HepG2 (cell line): ENCODE measurements around the gene ACSS1.

Source experiments
- ELF4 ChIP-seq: sonication (generic); formaldehyde crosslinking; IDR thresholded peaks from 2 replicates; pipeline ENCODE4 v1.5.0; 2020; ENCODE audit warnings: missing genetic modification reagents, mild to moderate bottlenecking, moderate library complexity, borderline replicate concordance
- EZH2 ChIP-seq: conservative IDR thresholded peaks from 2 replicates; pipeline ENCODE4 v1.6.1; 2012; ENCODE audit warnings: mild to moderate bottlenecking, low read depth, low read length, moderate library complexity
- HCFC1 ChIP-seq: fragments of 150-350 bp; IDR thresholded peaks from 2 replicates; pipeline ENCODE4 v1.6.1; 2014; ENCODE audit warnings: low read depth, low read length
- NFE2L1 ChIP-seq: sonication (generic); formaldehyde crosslinking; IDR thresholded peaks from 2 replicates; pipeline ENCODE4 v1.4.0; 2020; ENCODE audit warnings: missing genetic modification reagents, mild to moderate bottlenecking, borderline replicate concordance
- RAD21 ChIP-seq: fragments of 450-650 bp; formaldehyde crosslinking; IDR thresholded peaks from 2 replicates; pipeline ENCODE4 v1.5.0; 2020; ENCODE audit warnings: mild to moderate bottlenecking
- ZFP41 ChIP-seq: sonication (generic); formaldehyde crosslinking; IDR thresholded peaks from 2 replicates; pipeline ENCODE4 v1.4.0; 2020; ENCODE audit warnings: mild to moderate bottlenecking, missing genetic modification reagents, borderline replicate concordance
- ZNF7 ChIP-seq: IDR thresholded peaks from 2 replicates; pipeline ENCODE4 v1.6.1; 2016; ENCODE audit warnings: missing biosample characterization, missing genetic modification reagents
- TF ChIP-seq, protein P1 (sequence below): sonication (generic); formaldehyde crosslinking; IDR thresholded peaks from 2 replicates; pipeline ENCODE4 v1.4.0; 2020; ENCODE audit warnings: missing genetic modification reagents, borderline replicate concordance
- TF ChIP-seq, protein P2 (sequence below): sonication (generic); formaldehyde crosslinking; conservative IDR thresholded peaks from 2 replicates; pipeline ENCODE4 v1.8.1; 2023; ENCODE audit warnings: missing genetic modification reagents

- TF ChIP-seq, protein P1, sequence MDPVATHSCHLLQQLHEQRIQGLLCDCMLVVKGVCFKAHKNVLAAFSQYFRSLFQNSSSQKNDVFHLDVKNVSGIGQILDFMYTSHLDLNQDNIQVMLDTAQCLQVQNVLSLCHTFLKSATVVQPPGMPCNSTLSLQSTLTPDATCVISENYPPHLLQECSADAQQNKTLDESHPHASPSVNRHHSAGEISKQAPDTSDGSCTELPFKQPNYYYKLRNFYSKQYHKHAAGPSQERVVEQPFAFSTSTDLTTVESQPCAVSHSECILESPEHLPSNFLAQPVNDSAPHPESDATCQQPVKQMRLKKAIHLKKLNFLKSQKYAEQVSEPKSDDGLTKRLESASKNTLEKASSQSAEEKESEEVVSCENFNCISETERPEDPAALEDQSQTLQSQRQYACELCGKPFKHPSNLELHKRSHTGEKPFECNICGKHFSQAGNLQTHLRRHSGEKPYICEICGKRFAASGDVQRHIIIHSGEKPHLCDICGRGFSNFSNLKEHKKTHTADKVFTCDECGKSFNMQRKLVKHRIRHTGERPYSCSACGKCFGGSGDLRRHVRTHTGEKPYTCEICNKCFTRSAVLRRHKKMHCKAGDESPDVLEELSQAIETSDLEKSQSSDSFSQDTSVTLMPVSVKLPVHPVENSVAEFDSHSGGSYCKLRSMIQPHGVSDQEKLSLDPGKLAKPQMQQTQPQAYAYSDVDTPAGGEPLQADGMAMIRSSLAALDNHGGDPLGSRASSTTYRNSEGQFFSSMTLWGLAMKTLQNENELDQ (CRISPR knock-in tag): no peak
- TF ChIP-seq ZNF7 (CRISPR knock-in tag) (no peak), EZH2 (no peak; the same call in 1 of the 2 replicates), NFE2L1 (CRISPR knock-in tag) (no peak), ZFP41 (CRISPR knock-in tag) (no peak), HCFC1 (no peak), RAD21 (peak; percentile 64), ELF4 (CRISPR knock-in tag) (no peak)
- TF ChIP-seq, protein P2, sequence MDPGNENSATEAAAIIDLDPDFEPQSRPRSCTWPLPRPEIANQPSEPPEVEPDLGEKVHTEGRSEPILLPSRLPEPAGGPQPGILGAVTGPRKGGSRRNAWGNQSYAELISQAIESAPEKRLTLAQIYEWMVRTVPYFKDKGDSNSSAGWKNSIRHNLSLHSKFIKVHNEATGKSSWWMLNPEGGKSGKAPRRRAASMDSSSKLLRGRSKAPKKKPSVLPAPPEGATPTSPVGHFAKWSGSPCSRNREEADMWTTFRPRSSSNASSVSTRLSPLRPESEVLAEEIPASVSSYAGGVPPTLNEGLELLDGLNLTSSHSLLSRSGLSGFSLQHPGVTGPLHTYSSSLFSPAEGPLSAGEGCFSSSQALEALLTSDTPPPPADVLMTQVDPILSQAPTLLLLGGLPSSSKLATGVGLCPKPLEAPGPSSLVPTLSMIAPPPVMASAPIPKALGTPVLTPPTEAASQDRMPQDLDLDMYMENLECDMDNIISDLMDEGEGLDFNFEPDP (CRISPR knock-in tag): no peak
Observed at GRCh38 chr20:25076731-25077609, 19.0 kb upstream of the ACSS1 start.
